ENCODE results near the gene FNDC1.

Gene FNDC1

GRCh38 chr6:159212525-159213280 lies 43.5 kb downstream of the FNDC1 start:
- Histone ChIP-seq H3K27me3 (ENCODE audit: insufficient read depth, low read length, poor library complexity) (no peaks in the 10 kb centered on the region), H3K79me2 (ENCODE audit: control insufficient read depth, insufficient read depth, low read length) (no peaks in the 10 kb centered on the region), H3K79me1 (ENCODE audit: low read length) (no peaks in the 10 kb centered on the region), H2AK5ac (ENCODE audit: low read length) (no peak overlapping the region), H3K36me3 (ENCODE audit: control insufficient read depth, insufficient read depth, low read length) (no peaks in the 10 kb centered on the region), H3K56ac (ENCODE audit: low read length) (no peak overlapping the region), H2BK15ac (replicated peaks; ENCODE audit: low read depth) (no peak overlapping the region), H3K18ac (ENCODE audit: low read length) (no peak overlapping the region), H3K4me2 (ENCODE audit: low read length) (no peak overlapping the region), H3K9ac (ENCODE audit: low read length) (no peak overlapping the region), H4K8ac (ENCODE audit: low read depth, low read length) (no peak overlapping the region), H3K4me1 (ENCODE audit: control insufficient read depth, low read depth, low read length) (no peaks in the 10 kb centered on the region), H2BK120ac (ENCODE audit: low read depth, low read length) (no peak overlapping the region), H2BK5ac (ENCODE audit: low read length) (no peak overlapping the region), H4K5ac (ENCODE audit: low read length) (no peak overlapping the region), H3K4ac (ENCODE audit: low read depth, low read length) (no peak overlapping the region), H3K4me3 (ENCODE audit: low read length) (no peak overlapping the region), H3K23ac (ENCODE audit: low read length) (no peak overlapping the region), H3K27ac (ENCODE audit: low read depth, low read length) (no peak overlapping the region)
- WGBS (ENCODE audit: extremely low coverage, insufficient coverage, low lambda C conversion rate): no CpG with 5 or more reads among the region's 5 CpGs
- no peak for DNase-seq

GRCh38 chr6:159213405-159213804 lies 44.2 kb downstream of the FNDC1 start:
- Histone ChIP-seq H3K56ac (ENCODE audit: low read length) (no peak overlapping the region), H3K23ac (ENCODE audit: low read length) (no peak overlapping the region), H3K79me2 (ENCODE audit: control insufficient read depth, insufficient read depth, low read length) (no peaks in the 10 kb centered on the region), H3K27ac (ENCODE audit: low read depth, low read length) (no peak overlapping the region), H3K36me3 (ENCODE audit: control insufficient read depth, insufficient read depth, low read length) (no peaks in the 10 kb centered on the region), H2BK120ac (ENCODE audit: low read depth, low read length) (no peak overlapping the region), H3K27me3 (ENCODE audit: insufficient read depth, low read length, poor library complexity) (no peaks in the 10 kb centered on the region), H3K4me2 (ENCODE audit: low read length) (no peak overlapping the region), H4K8ac (ENCODE audit: low read depth, low read length) (no peak overlapping the region), H2AK5ac (ENCODE audit: low read length) (no peak overlapping the region), H3K79me1 (ENCODE audit: low read length) (no peaks in the 10 kb centered on the region), H3K4me1 (ENCODE audit: control insufficient read depth, low read depth, low read length) (no peaks in the 10 kb centered on the region), H3K4ac (ENCODE audit: low read depth, low read length) (no peak overlapping the region), H3K18ac (ENCODE audit: low read length) (no peak overlapping the region), H3K9ac (ENCODE audit: low read length) (no peak overlapping the region), H2BK5ac (ENCODE audit: low read length) (no peak overlapping the region), H4K5ac (ENCODE audit: low read length) (no peak overlapping the region), H3K4me3 (ENCODE audit: low read length) (no peak overlapping the region), H2BK15ac (replicated peaks; ENCODE audit: low read depth) (no peak overlapping the region)
- DNase-seq: no peak
- no CpG with 5 or more reads among the region's 3 CpGs for WGBS (ENCODE audit: extremely low coverage, insufficient coverage, low lambda C conversion rate)

GRCh38 chr6:159214281-159214680 lies 45.1 kb downstream of the FNDC1 start:
- H2AK5ac ChIP-seq (ENCODE audit: low read length): no peak overlapping the region
- DNase-seq: no peak
- no peaks in the 10 kb centered on the region for H3K4me1 ChIP-seq (ENCODE audit: control insufficient read depth, low read depth, low read length)
- no peak overlapping the region for H3K56ac ChIP-seq (ENCODE audit: low read length)
- WGBS (ENCODE audit: extremely low coverage, insufficient coverage, low lambda C conversion rate): no CpG with 5 or more reads among the region's 2 CpGs
- H3K4me3 ChIP-seq (ENCODE audit: low read length): no peak overlapping the region
- no peak overlapping the region for H3K23ac ChIP-seq (ENCODE audit: low read length)
- H3K27ac ChIP-seq (ENCODE audit: low read depth, low read length): no peak overlapping the region
- H3K36me3 ChIP-seq (ENCODE audit: control insufficient read depth, insufficient read depth, low read length): no peaks in the 10 kb centered on the region
- H3K79me2 ChIP-seq (ENCODE audit: control insufficient read depth, insufficient read depth, low read length): no peaks in the 10 kb centered on the region
- H3K4me2 ChIP-seq (ENCODE audit: low read length): no peak overlapping the region
- H3K4ac ChIP-seq (ENCODE audit: low read depth, low read length): no peak overlapping the region
- H3K9ac ChIP-seq (ENCODE audit: low read length): no peak overlapping the region
- no peak overlapping the region for H4K8ac ChIP-seq (ENCODE audit: low read depth, low read length)
- no peak overlapping the region for H2BK5ac ChIP-seq (ENCODE audit: low read length)
- no peak overlapping the region for H4K5ac ChIP-seq (ENCODE audit: low read length)
- no peaks in the 10 kb centered on the region for H3K27me3 ChIP-seq (ENCODE audit: insufficient read depth, low read length, poor library complexity)
- no peak overlapping the region for H3K18ac ChIP-seq (ENCODE audit: low read length)
- H3K79me1 ChIP-seq (ENCODE audit: low read length): no peaks in the 10 kb centered on the region
- H2BK120ac ChIP-seq (ENCODE audit: low read depth, low read length): no peak overlapping the region
- H2BK15ac ChIP-seq (replicated peaks; ENCODE audit: low read depth): no peak overlapping the region

GRCh38 chr6:159217595-159218275 lies 48.5 kb downstream of the FNDC1 start:
- Histone ChIP-seq H3K56ac (ENCODE audit: low read length) (no peak overlapping the region), H3K4ac (ENCODE audit: low read depth, low read length) (no peak overlapping the region), H3K79me1 (ENCODE audit: low read length) (no peaks in the 10 kb centered on the region), H3K4me2 (ENCODE audit: low read length) (no peak overlapping the region), H3K4me1 (ENCODE audit: control insufficient read depth, low read depth, low read length) (no peaks in the 10 kb centered on the region), H3K79me2 (ENCODE audit: control insufficient read depth, insufficient read depth, low read length) (no peaks in the 10 kb centered on the region), H3K18ac (ENCODE audit: low read length) (no peak overlapping the region), H2BK120ac (ENCODE audit: low read depth, low read length) (no peak overlapping the region), H3K23ac (ENCODE audit: low read length) (no peak overlapping the region), H2BK5ac (ENCODE audit: low read length) (no peak overlapping the region), H4K5ac (ENCODE audit: low read length) (no peak overlapping the region), H3K27me3 (ENCODE audit: insufficient read depth, low read length, poor library complexity) (no peaks in the 10 kb centered on the region), H4K8ac (ENCODE audit: low read depth, low read length) (no peak overlapping the region), H3K4me3 (ENCODE audit: low read length) (no peak overlapping the region), H2BK15ac (replicated peaks; ENCODE audit: low read depth) (no peak overlapping the region), H3K9ac (ENCODE audit: low read length) (no peak overlapping the region), H3K36me3 (ENCODE audit: control insufficient read depth, insufficient read depth, low read length) (no peaks in the 10 kb centered on the region), H2AK5ac (ENCODE audit: low read length) (no peak overlapping the region), H3K27ac (ENCODE audit: low read depth, low read length) (no peak overlapping the region)
- WGBS (ENCODE audit: extremely low coverage, insufficient coverage, low lambda C conversion rate): no CpG with 5 or more reads among the region's 17 CpGs
- peak; percentile 83 for DNase-seq

- no peaks in the 10 kb centered on the region for H3K36me3 ChIP-seq (ENCODE audit: control insufficient read depth, insufficient read depth, low read length)
- no peak overlapping the region for H4K5ac ChIP-seq (ENCODE audit: low read length)
- H3K79me1 ChIP-seq (ENCODE audit: low read length): no peaks in the 10 kb centered on the region
- H3K4me1 ChIP-seq (ENCODE audit: control insufficient read depth, low read depth, low read length): no peaks in the 10 kb centered on the region
- H3K4ac ChIP-seq (ENCODE audit: low read depth, low read length): no peak overlapping the region
- no peak overlapping the region for H2AK5ac ChIP-seq (ENCODE audit: low read length)
- no CpG with 5 or more reads among the region's 5 CpGs for WGBS (ENCODE audit: extremely low coverage, insufficient coverage, low lambda C conversion rate)
- H3K23ac ChIP-seq (ENCODE audit: low read length): no peak overlapping the region
- no peak overlapping the region for H4K8ac ChIP-seq (ENCODE audit: low read depth, low read length)
- H3K18ac ChIP-seq (ENCODE audit: low read length): no peak overlapping the region
- no peak overlapping the region for H2BK5ac ChIP-seq (ENCODE audit: low read length)
- no peak overlapping the region for H3K4me2 ChIP-seq (ENCODE audit: low read length)
- no peak overlapping the region for H3K56ac ChIP-seq (ENCODE audit: low read length)
- no peak overlapping the region for H2BK120ac ChIP-seq (ENCODE audit: low read depth, low read length)
- no peak overlapping the region for H3K9ac ChIP-seq (ENCODE audit: low read length)
- H3K27ac ChIP-seq (ENCODE audit: low read depth, low read length): no peak overlapping the region
- DNase-seq: no peak
- no peaks in the 10 kb centered on the region for H3K79me2 ChIP-seq (ENCODE audit: control insufficient read depth, insufficient read depth, low read length)
- H2BK15ac ChIP-seq (replicated peaks; ENCODE audit: low read depth): no peak overlapping the region
- H3K27me3 ChIP-seq (ENCODE audit: insufficient read depth, low read length, poor library complexity): no peaks in the 10 kb centered on the region
- no peak overlapping the region for H3K4me3 ChIP-seq (ENCODE audit: low read length)
Observed at GRCh38 chr6:159220093-159220492, 50.9 kb downstream of the FNDC1 start.

Measured in mesendoderm (in vitro differentiated cells).